GM19025 (cell line): ENCODE data around the gene TMPRSS5.
"Not testable (repeated sequence)": the region's sequence is repeated elsewhere in the genome, so short reads cannot be mapped to it uniquely, and the experiment has no call there.

Experiments
- ATAC-seq: cut with Tn5 transposase; IDR thresholded peaks from one replicate; pipeline ENCODE4 v1.9.1; 2021; ENCODE audit warnings: mild to moderate bottlenecking, low read depth, moderate library complexity; ENCODE audit not compliant: unreplicated experiment

TMPRSS5 gene

GRCh38 chr11:113705871-113706655 lies at the start of gene TMPRSS5:
Gene TMPRSS5, minus strand, starts transcription at chr11:113706308. Its CDS starts 84 bp downstream, at chr11:113706224.
- ATAC-seq: no peak

GRCh38 chr11:113752932-113753331 lies 46.8 kb upstream of the TMPRSS5 start:
- ATAC-seq: no peak

GRCh38 chr11:113736323-113736722 lies 30.2 kb upstream of the TMPRSS5 start:
- no peak for ATAC-seq

GRCh38 chr11:113732092-113732491 lies 26.0 kb upstream of the TMPRSS5 start:
- no peak for ATAC-seq

GRCh38 chr11:113730887-113731726 lies 25.0 kb upstream of the TMPRSS5 start:
- no peak for ATAC-seq

GRCh38 chr11:113729456-113729855 lies 23.3 kb upstream of the TMPRSS5 start:
- ATAC-seq: no peak

GRCh38 chr11:113728814-113729213 lies 22.7 kb upstream of the TMPRSS5 start:
- ATAC-seq: no peak

- no peak for ATAC-seq
These were observed 19.8 kb upstream of the TMPRSS5 start for GRCh38 chr11:113725913-113726312.

GRCh38 chr11:113725407-113725806 lies 19.3 kb upstream of the TMPRSS5 start:
- ATAC-seq: no peak

- no peak for ATAC-seq
These were observed 18.7 kb upstream of the TMPRSS5 start for GRCh38 chr11:113724778-113725177.

- no peak for ATAC-seq
These were observed 17.7 kb upstream of the TMPRSS5 start for GRCh38 chr11:113723787-113724186.

- ATAC-seq: no peak
These were observed 16.8 kb upstream of the TMPRSS5 start for GRCh38 chr11:113722934-113723333.

GRCh38 chr11:113722221-113722620 lies 16.1 kb upstream of the TMPRSS5 start:
- no peak for ATAC-seq

- no peak for ATAC-seq
These were observed 15.5 kb upstream of the TMPRSS5 start for GRCh38 chr11:113721462-113722066.

GRCh38 chr11:113720478-113720877 lies 14.4 kb upstream of the TMPRSS5 start:
- not testable (repeated sequence) for ATAC-seq

GRCh38 chr11:113715882-113716625 lies 9.9 kb upstream of the TMPRSS5 start:
- ATAC-seq: no peak

GRCh38 chr11:113715273-113715672 lies 9.2 kb upstream of the TMPRSS5 start:
- ATAC-seq: no peak

- ATAC-seq: no peak
These were observed 4.9 kb upstream of the TMPRSS5 start for GRCh38 chr11:113710989-113711388.

GRCh38 chr11:113703551-113703950 lies 2.6 kb downstream of the TMPRSS5 start:
- not testable (repeated sequence) for ATAC-seq

GRCh38 chr11:113701491-113701890 lies 4.6 kb downstream of the TMPRSS5 start:
- ATAC-seq: no peak
